Spinal cord (tissue), 10 donors: Measurements from ENCODE around the gene ZBTB7C. TPM values are rescaled to one million over a fixed set of nuclear protein-coding genes. Genes with fewer than 3 reads are reported as not detected.

ENCODE experiments used
- DNase-seq, 6 donors: peaks; one replicate each; pipeline versions ENCODE4 v3.0.0 to v3.0.0-alpha.2; 2013 to 2015; ENCODE audit warnings: low spot score in 6 of 6, low read depth in 4 of 6
- H3K27ac ChIP-seq: one replicate; pipeline ENCODE4 v1.5.1; 2013; ENCODE audit warnings: low read depth, low read length, control low read depth
- H3K27me3 ChIP-seq: one replicate; pipeline ENCODE4 v1.6.1; 2013; ENCODE audit warnings: low read length; ENCODE audit not compliant: control insufficient read depth, insufficient read depth
- H3K36me3 ChIP-seq: one replicate; pipeline ENCODE4 v1.6.1; 2013; ENCODE audit warnings: low read length; ENCODE audit not compliant: control insufficient read depth, insufficient read depth
- H3K4me1 ChIP-seq: one replicate; pipeline ENCODE4 v1.6.1; 2013; ENCODE audit warnings: low read length; ENCODE audit not compliant: control insufficient read depth, insufficient read depth
- H3K4me3 ChIP-seq: one replicate; pipeline ENCODE4 v1.5.1; 2013; ENCODE audit warnings: low read depth, low read length, control low read depth
- H3K9me3 ChIP-seq: one replicate; pipeline ENCODE4 v1.6.1; 2013; ENCODE audit warnings: low read length; ENCODE audit not compliant: control insufficient read depth, insufficient read depth
- WGBS: methylation state at CpG from one replicate; pipeline ENCODE4 v1.1.5; 2013; ENCODE audit warnings: missing lambda C conversion rate; ENCODE audit not compliant: insufficient coverage; 5-methylcytosine and 5-hydroxymethylcytosine counted together
- polyA plus RNA-seq, 2 donors: library from polyadenylated mRNA; unstranded; fragments of 120-200 nt; gene quantifications; one replicate each; pipeline ENCODE4 v1.2.1, GENCODE V29; 2013; ENCODE audit not compliant: insufficient read length in 2 of 2
- total RNA-seq, 2 donors: library from RNA; depleted of rRNA in 1 of 2; stranded (reverse); fragments of 120-200 nt in 1 of 2; fragments of >200 nt in 1 of 2; gene quantifications; one replicate each; pipeline versions ENCODE4 v1.2.3 to v1.2.4, GENCODE V29; 2013 to 2014
- donor health status: healthy.

Gene ZBTB7C
- total and polyA plus RNA-seq, 4 donors = 7.6 to 15.7 (median 9.8) TPM

- H3K9me3 ChIP-seq = no peaks in the 10 kb centered on the region
- no peak overlapping the region for H3K4me3 ChIP-seq
- no peaks in the 10 kb centered on the region for H3K36me3 ChIP-seq
- 86% methylated on average over 3 of the region's 6 CpGs for WGBS
- no peak overlapping the region for H3K27ac ChIP-seq
- H3K27me3 ChIP-seq = no peaks in the 10 kb centered on the region
- H3K4me1 ChIP-seq = no peaks in the 10 kb centered on the region
- no peak for DNase-seq
Measured at GRCh38 chr18:48203961-48204666, 205.1 kb downstream of the ZBTB7C start.

GRCh38 chr18:48203288-48203945, 205.8 kb downstream of the ZBTB7C start:
- 100% methylated on average over 1 of the region's 4 CpGs for WGBS
- Histone ChIP-seq H3K4me1 (no peaks in the 10 kb centered on the region), H3K36me3 (no peaks in the 10 kb centered on the region), H3K27me3 (no peaks in the 10 kb centered on the region), H3K9me3 (no peaks in the 10 kb centered on the region), H3K4me3 (no peak overlapping the region), H3K27ac (no peak overlapping the region)
- DNase-seq = no peak

- Histone ChIP-seq H3K36me3 (no peaks in the 10 kb centered on the region), H3K27ac (no peak overlapping the region), H3K27me3 (no peaks in the 10 kb centered on the region), H3K9me3 (no peaks in the 10 kb centered on the region), H3K4me3 (no peak overlapping the region), H3K4me1 (no peaks in the 10 kb centered on the region)
- WGBS = 79% methylated on average over 7 of the region's 15 CpGs
- no peak for DNase-seq
Measured at GRCh38 chr18:48202350-48203260, 206.6 kb downstream of the ZBTB7C start.

- no peaks in the 10 kb centered on the region for H3K36me3 ChIP-seq
- no peaks in the 10 kb centered on the region for H3K27me3 ChIP-seq
- H3K4me3 ChIP-seq = no peak overlapping the region
- H3K27ac ChIP-seq = no peak overlapping the region
- H3K9me3 ChIP-seq = no peaks in the 10 kb centered on the region
- no peaks in the 10 kb centered on the region for H3K4me1 ChIP-seq
- no peak for DNase-seq
- 92% methylated on average over 8 of the region's 9 CpGs for WGBS
Measured at GRCh38 chr18:48202006-48202348, 207.2 kb downstream of the ZBTB7C start.

GRCh38 chr18:48201337-48202005, 207.7 kb downstream of the ZBTB7C start:
- no peak for DNase-seq
- Histone ChIP-seq H3K4me3 (no peak overlapping the region), H3K27me3 (no peaks in the 10 kb centered on the region), H3K27ac (no peak overlapping the region), H3K9me3 (no peaks in the 10 kb centered on the region), H3K36me3 (no peaks in the 10 kb centered on the region), H3K4me1 (no peaks in the 10 kb centered on the region)
- 62% methylated on average over 6 of the region's 10 CpGs for WGBS

- Histone ChIP-seq H3K27ac (no peak overlapping the region), H3K36me3 (no peaks in the 10 kb centered on the region), H3K4me3 (no peak overlapping the region), H3K4me1 (no peaks in the 10 kb centered on the region), H3K9me3 (no peaks in the 10 kb centered on the region), H3K27me3 (no peaks in the 10 kb centered on the region)
- no peak for DNase-seq
- WGBS = 85% methylated on average over 7 of the region's 11 CpGs
Measured at GRCh38 chr18:48200631-48201336, 208.4 kb downstream of the ZBTB7C start.

- H3K36me3 ChIP-seq = no peaks in the 10 kb centered on the region
- no CpG with 5 or more reads among the region's 3 CpGs for WGBS
- H3K4me3 ChIP-seq = no peak overlapping the region
- peaks cover 4% of the 10 kb centered on the region for H3K4me1 ChIP-seq
- H3K27ac ChIP-seq = no peak overlapping the region
- no peak for DNase-seq
- H3K9me3 ChIP-seq = no peaks in the 10 kb centered on the region
- H3K27me3 ChIP-seq = no peaks in the 10 kb centered on the region
Measured at GRCh38 chr18:48199399-48199798, 209.8 kb downstream of the ZBTB7C start.

- no peak for DNase-seq
- WGBS = no CpG with 5 or more reads among the region's 2 CpGs
- H3K36me3 ChIP-seq = no peaks in the 10 kb centered on the region
- no peaks in the 10 kb centered on the region for H3K27me3 ChIP-seq
- peaks cover 14% of the 10 kb centered on the region for H3K4me1 ChIP-seq
- H3K27ac ChIP-seq = no peak overlapping the region
- no peak overlapping the region for H3K4me3 ChIP-seq
- no peaks in the 10 kb centered on the region for H3K9me3 ChIP-seq
Measured at GRCh38 chr18:48197819-48198218, 211.4 kb downstream of the ZBTB7C start.

- H3K36me3 ChIP-seq = no peaks in the 10 kb centered on the region
- DNase-seq = no peak
- peaks cover 22% of the 10 kb centered on the region for H3K4me1 ChIP-seq
- no peak overlapping the region for H3K27ac ChIP-seq
- no peaks in the 10 kb centered on the region for H3K27me3 ChIP-seq
- no peak overlapping the region for H3K4me3 ChIP-seq
- no peaks in the 10 kb centered on the region for H3K9me3 ChIP-seq
Measured at GRCh38 chr18:48195787-48196186, 213.4 kb downstream of the ZBTB7C start.
